Panc1 (cell line): Measurements from ENCODE around the gene HOXC9. TPM values are rescaled to one million over a fixed set of nuclear protein-coding genes. Genes with fewer than 3 reads are reported as not detected.

ENCODE experiments used
- ATAC-seq: fragments of 200-7000 bp; cut with Tn5 transposase; 2 replicates; pipeline ENCODE4 v1.9.1; 2020; ENCODE audit warnings: mild to moderate bottlenecking, moderate library complexity
- BruUV-seq: library from RNA; stranded (reverse); fragments of 400-500 nt; replicated peaks from 2 replicates; lab custom pipeline; 2021; lab: Mats Ljungman, UMichigan
- CTCF ChIA-PET: fragments of 300-600 bp; sonication (Branson Sonifier 250); formaldehyde crosslinking; loops from one replicate; lab custom pipeline; 2022; ENCODE audit warnings: antibody characterized with exemption; lab: Charles Lee
- POLR2A ChIA-PET: fragments of 300-600 bp; sonication (Branson Sonifier 250); formaldehyde crosslinking; loops from one replicate; lab custom pipeline; 2022; ENCODE audit warnings: antibody characterized with exemption; lab: Charles Lee
- DNase-seq: peaks from one replicate; pipeline ENCODE4 v3.0.0-alpha.2; 2010; ENCODE audit warnings: low read depth, low spot score
- H3K27ac ChIP-seq: 2 replicates; pipeline ENCODE4 v1.5.1; 2011; ENCODE audit warnings: mild to moderate bottlenecking, low read length, inconsistent platforms
- H3K27me3 ChIP-seq: fragments of 200-500 bp; sonication (Bioruptor generic); 2 replicates; pipeline ENCODE4 v1.6.0; 2014; ENCODE audit warnings: low read length, inconsistent platforms; ENCODE audit not compliant: control insufficient read depth, insufficient read depth
- H3K36me3 ChIP-seq: fragments of 200-500 bp; sonication (Bioruptor generic); 2 replicates; pipeline ENCODE4 v1.5.1; 2014; ENCODE audit warnings: inconsistent platforms, mild to moderate bottlenecking, low read length, moderate library complexity; ENCODE audit not compliant: control insufficient read depth, insufficient read depth
- H3K4me1 ChIP-seq: 2 replicates; pipeline ENCODE4 v1.5.1; 2011; ENCODE audit warnings: inconsistent platforms, mild to moderate bottlenecking, low read length, moderate library complexity; ENCODE audit not compliant: control insufficient read depth, insufficient read depth
- H3K4me3 ChIP-seq, 2 experiments: 2 replicates each; pipeline ENCODE4 v1.5.1; 2011 to 2012; ENCODE audit warnings: low read depth in 2 of 2, low read length in 2 of 2, mild to moderate bottlenecking in 2 of 2, inconsistent platforms in 1 of 2, moderate library complexity in 1 of 2
- H3K9me3 ChIP-seq: fragments of 200-500 bp; sonication (Bioruptor generic); 2 replicates; pipeline ENCODE4 v1.5.1; 2014; ENCODE audit warnings: low read depth, mild to moderate bottlenecking, inconsistent platforms, low read length, moderate library complexity; ENCODE audit not compliant: control insufficient read depth, insufficient read depth
- POLR2AphosphoS5 ChIP-seq: IDR thresholded peaks from 2 replicates; pipeline ENCODE4 v1.6.1; 2012; ENCODE audit warnings: mild to moderate bottlenecking, low read depth, low read length, moderate library complexity
- SIN3A ChIP-seq: IDR thresholded peaks from 2 replicates; pipeline ENCODE4 v1.6.1; 2012; ENCODE audit warnings: low read depth, mild to moderate bottlenecking, low read length, moderate library complexity, borderline replicate concordance; ENCODE audit not compliant: insufficient read depth
- TCF7L2 ChIP-seq: IDR thresholded peaks from 2 replicates; pipeline ENCODE4 v1.6.1; 2011; ENCODE audit warnings: mild to moderate bottlenecking, low read depth, low read length, inconsistent platforms
- in situ Hi-C: cut with HindIII; loops from 2 replicates; pipeline ENCODE4 v1.10.0; 2016; ENCODE audit warnings: low sequenced_read_pairs, low pct_unique_long_range_greater_than_20kb
- intact Hi-C: fragments of 100-400 bp; cut with micrococcal nuclease; formaldehyde crosslinking; loops from one replicate; pipeline ENCODE4 v1.10.0; 2022; ENCODE audit not compliant: unreplicated experiment
- total RNA-seq: library from RNA; stranded (reverse); gene quantifications from one replicate; pipeline ENCODE4 v1.2.1, GENCODE V29; 2021; ENCODE audit not compliant: unreplicated experiment
- TF ChIP-seq, protein P1 (sequence below): fragments of 450-650 bp; IDR thresholded peaks from 2 replicates; pipeline ENCODE4 v1.5.1; 2017; ENCODE audit warnings: mild to moderate bottlenecking
- TF ChIP-seq, protein P2 (sequence below), 2 experiments: IDR thresholded peaks; 2 replicates each; pipeline ENCODE4 v1.6.1; 2011 to 2012; ENCODE audit warnings: low read depth in 2 of 2, control low read depth in 1 of 2, low read length in 1 of 2, mild to moderate bottlenecking in 1 of 2, moderate library complexity in 1 of 2; ENCODE audit not compliant: insufficient read depth in 1 of 2

The HOXC9 gene
- total RNA-seq, 1 experiment from 2014 or later = 37.2 TPM

DNA sequence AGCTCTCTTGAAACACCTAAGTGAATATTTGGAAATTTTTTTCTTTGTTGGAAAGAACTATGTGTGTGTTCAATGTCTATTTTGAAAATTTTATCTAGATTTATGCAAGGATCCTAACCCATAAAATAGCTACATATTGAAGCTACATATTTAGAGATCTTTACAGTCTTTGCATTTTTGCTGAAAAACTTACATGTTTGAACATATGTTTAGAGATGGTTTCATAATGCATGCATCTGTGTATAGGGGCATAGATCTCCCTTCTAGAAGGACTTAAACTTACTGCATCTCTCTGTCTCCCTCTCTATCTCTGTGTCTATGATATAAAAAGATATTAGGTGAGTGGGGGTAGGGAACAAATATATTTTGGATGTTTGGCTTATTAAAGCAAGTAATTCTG lies 45.4 kb downstream of the HOXC9 start:
- ChIA-PET CTCF (no interaction called here), POLR2A (no interaction called here)
- H3K36me3 ChIP-seq = no peaks in the 10 kb centered on the region
- BruUV-seq = no TSS peak
- H3K27me3 ChIP-seq = no peaks in the 10 kb centered on the region
- H3K9me3 ChIP-seq = no peaks in the 10 kb centered on the region
- in situ Hi-C loops (no loop called here), intact Hi-C loops (no loop called here)
- no peak for ATAC-seq
- TF ChIP-seq, protein P1, sequence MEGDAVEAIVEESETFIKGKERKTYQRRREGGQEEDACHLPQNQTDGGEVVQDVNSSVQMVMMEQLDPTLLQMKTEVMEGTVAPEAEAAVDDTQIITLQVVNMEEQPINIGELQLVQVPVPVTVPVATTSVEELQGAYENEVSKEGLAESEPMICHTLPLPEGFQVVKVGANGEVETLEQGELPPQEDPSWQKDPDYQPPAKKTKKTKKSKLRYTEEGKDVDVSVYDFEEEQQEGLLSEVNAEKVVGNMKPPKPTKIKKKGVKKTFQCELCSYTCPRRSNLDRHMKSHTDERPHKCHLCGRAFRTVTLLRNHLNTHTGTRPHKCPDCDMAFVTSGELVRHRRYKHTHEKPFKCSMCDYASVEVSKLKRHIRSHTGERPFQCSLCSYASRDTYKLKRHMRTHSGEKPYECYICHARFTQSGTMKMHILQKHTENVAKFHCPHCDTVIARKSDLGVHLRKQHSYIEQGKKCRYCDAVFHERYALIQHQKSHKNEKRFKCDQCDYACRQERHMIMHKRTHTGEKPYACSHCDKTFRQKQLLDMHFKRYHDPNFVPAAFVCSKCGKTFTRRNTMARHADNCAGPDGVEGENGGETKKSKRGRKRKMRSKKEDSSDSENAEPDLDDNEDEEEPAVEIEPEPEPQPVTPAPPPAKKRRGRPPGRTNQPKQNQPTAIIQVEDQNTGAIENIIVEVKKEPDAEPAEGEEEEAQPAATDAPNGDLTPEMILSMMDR = no peak
- TF ChIP-seq, protein P2, sequence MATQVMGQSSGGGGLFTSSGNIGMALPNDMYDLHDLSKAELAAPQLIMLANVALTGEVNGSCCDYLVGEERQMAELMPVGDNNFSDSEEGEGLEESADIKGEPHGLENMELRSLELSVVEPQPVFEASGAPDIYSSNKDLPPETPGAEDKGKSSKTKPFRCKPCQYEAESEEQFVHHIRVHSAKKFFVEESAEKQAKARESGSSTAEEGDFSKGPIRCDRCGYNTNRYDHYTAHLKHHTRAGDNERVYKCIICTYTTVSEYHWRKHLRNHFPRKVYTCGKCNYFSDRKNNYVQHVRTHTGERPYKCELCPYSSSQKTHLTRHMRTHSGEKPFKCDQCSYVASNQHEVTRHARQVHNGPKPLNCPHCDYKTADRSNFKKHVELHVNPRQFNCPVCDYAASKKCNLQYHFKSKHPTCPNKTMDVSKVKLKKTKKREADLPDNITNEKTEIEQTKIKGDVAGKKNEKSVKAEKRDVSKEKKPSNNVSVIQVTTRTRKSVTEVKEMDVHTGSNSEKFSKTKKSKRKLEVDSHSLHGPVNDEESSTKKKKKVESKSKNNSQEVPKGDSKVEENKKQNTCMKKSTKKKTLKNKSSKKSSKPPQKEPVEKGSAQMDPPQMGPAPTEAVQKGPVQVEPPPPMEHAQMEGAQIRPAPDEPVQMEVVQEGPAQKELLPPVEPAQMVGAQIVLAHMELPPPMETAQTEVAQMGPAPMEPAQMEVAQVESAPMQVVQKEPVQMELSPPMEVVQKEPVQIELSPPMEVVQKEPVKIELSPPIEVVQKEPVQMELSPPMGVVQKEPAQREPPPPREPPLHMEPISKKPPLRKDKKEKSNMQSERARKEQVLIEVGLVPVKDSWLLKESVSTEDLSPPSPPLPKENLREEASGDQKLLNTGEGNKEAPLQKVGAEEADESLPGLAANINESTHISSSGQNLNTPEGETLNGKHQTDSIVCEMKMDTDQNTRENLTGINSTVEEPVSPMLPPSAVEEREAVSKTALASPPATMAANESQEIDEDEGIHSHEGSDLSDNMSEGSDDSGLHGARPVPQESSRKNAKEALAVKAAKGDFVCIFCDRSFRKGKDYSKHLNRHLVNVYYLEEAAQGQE (IDR thresholded peaks at IDR 0.05; ENCODE audit: insufficient read depth in 1 of 2, low read depth in 2 of 2, low read length in 1 of 2) = no peak
- TF ChIP-seq SIN3A = no peak
- no peak for TF ChIP-seq TCF7L2
- TF ChIP-seq POLR2AphosphoS5 = no peak
- peaks cover 83% of the 10 kb centered on the region for H3K4me1 ChIP-seq
- no peak overlapping the region; the same call in 1 of the 2 replicates for H3K27ac ChIP-seq
- no peak overlapping the region for H3K4me3 ChIP-seq
- no peak for DNase-seq

DNA sequence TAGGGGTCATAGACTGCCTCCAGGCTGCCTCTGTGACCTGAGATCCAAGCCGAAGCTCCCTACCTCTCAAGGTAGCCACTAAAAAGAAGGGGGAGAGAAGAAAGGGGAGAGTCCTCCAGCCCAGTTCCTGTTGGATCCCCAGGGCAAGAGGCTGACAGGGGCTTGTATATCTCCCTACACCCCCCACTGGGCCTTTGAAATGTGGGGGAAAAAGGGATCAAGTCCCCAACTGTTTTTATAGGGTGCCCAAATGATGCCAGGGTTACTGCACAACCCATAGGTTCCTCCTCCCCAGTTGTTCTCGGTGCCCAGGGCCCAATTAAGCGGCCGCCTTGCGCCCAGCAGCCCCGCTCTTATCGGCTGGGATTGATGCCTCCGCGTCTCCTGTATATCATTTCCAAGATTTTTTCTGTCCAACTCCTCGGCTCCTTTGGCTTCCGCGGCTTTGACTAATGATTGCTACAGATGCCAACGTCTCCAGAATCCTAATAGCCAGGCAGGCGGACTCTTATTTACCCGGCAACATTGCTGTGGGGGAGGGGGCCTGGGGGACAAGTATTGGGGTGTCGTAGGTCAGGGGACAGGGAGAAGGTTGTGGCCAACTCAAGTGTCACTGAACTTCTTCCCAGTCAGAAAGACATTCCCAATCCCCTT lies 46.0 kb downstream of the HOXC9 start:
- ATAC-seq = no peak
- ChIA-PET POLR2A (no interaction called here), CTCF (no interaction called here)
- H3K4me1 ChIP-seq = peaks cover 83% of the 10 kb centered on the region
- no peaks in the 10 kb centered on the region for H3K27me3 ChIP-seq
- no peaks in the 10 kb centered on the region for H3K9me3 ChIP-seq
- TF ChIP-seq POLR2AphosphoS5 = no peak
- TF ChIP-seq, protein P1 = no peak
- no TSS peak for BruUV-seq
- no peak overlapping the region for H3K4me3 ChIP-seq
- intact Hi-C loops (no loop called here), in situ Hi-C loops (no loop called here)
- DNase-seq = no peak
- H3K36me3 ChIP-seq = no peaks in the 10 kb centered on the region
- no peak overlapping the region for H3K27ac ChIP-seq
